ENCODE data around the gene FAM240B.

DNA sequence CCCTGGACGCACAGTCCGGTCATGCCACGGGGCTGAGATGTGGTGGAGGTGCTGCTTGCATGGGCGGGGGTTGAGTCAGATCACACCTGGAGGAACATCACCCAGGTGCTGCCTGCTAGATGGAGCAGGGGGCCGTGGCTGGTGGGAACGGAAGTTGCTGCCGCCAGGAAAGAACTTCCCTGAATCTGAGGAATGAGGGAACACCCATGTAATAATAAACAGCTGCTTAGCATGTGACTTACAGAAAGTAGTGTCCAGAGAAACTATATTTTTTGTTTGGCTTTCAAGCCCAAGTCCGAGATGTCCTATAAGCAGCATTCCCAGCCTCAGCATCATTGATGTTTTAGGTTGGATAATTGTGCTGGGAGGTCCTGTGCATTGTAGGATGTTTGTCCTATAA lies 27.1 kb upstream of the FAM240B start:
- TF ChIP-seq, protein P1, sequence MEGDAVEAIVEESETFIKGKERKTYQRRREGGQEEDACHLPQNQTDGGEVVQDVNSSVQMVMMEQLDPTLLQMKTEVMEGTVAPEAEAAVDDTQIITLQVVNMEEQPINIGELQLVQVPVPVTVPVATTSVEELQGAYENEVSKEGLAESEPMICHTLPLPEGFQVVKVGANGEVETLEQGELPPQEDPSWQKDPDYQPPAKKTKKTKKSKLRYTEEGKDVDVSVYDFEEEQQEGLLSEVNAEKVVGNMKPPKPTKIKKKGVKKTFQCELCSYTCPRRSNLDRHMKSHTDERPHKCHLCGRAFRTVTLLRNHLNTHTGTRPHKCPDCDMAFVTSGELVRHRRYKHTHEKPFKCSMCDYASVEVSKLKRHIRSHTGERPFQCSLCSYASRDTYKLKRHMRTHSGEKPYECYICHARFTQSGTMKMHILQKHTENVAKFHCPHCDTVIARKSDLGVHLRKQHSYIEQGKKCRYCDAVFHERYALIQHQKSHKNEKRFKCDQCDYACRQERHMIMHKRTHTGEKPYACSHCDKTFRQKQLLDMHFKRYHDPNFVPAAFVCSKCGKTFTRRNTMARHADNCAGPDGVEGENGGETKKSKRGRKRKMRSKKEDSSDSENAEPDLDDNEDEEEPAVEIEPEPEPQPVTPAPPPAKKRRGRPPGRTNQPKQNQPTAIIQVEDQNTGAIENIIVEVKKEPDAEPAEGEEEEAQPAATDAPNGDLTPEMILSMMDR (IDR thresholded peaks at IDR 0.05; ENCODE audit: poor library complexity, severe bottlenecking), result no peak
- TF ChIP-seq, protein P2, sequence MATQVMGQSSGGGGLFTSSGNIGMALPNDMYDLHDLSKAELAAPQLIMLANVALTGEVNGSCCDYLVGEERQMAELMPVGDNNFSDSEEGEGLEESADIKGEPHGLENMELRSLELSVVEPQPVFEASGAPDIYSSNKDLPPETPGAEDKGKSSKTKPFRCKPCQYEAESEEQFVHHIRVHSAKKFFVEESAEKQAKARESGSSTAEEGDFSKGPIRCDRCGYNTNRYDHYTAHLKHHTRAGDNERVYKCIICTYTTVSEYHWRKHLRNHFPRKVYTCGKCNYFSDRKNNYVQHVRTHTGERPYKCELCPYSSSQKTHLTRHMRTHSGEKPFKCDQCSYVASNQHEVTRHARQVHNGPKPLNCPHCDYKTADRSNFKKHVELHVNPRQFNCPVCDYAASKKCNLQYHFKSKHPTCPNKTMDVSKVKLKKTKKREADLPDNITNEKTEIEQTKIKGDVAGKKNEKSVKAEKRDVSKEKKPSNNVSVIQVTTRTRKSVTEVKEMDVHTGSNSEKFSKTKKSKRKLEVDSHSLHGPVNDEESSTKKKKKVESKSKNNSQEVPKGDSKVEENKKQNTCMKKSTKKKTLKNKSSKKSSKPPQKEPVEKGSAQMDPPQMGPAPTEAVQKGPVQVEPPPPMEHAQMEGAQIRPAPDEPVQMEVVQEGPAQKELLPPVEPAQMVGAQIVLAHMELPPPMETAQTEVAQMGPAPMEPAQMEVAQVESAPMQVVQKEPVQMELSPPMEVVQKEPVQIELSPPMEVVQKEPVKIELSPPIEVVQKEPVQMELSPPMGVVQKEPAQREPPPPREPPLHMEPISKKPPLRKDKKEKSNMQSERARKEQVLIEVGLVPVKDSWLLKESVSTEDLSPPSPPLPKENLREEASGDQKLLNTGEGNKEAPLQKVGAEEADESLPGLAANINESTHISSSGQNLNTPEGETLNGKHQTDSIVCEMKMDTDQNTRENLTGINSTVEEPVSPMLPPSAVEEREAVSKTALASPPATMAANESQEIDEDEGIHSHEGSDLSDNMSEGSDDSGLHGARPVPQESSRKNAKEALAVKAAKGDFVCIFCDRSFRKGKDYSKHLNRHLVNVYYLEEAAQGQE (IDR thresholded peaks at IDR 0.05; ENCODE audit: borderline replicate concordance), result no peak

All from neural cell (in vitro differentiated cells).